Fibroblast of the conjunctiva (primary cell): ENCODE data around the gene RECK.
"Not testable (repeated sequence)": the region's sequence is repeated elsewhere in the genome, so short reads cannot be mapped to it uniquely, and the experiment has no call there.

ENCODE experiments used
- DNase-seq: peaks from one replicate; pipeline ENCODE4 v3.0.0-alpha.2; 2010; ENCODE audit warnings: low read depth

Gene RECK

GRCh38 chr9:36036780-36037548 is at the start of gene RECK:
Gene RECK (plus strand): TSS chr9:36036913. CDS start chr9:36036999, 86 bp downstream.
- DNase-seq, result peak; percentile 79

GRCh38 chr9:35990155-35990554 is 46.6 kb upstream of the RECK start:
- no peak for DNase-seq

GRCh38 chr9:35993136-35993535 is 43.6 kb upstream of the RECK start:
- DNase-seq, result not testable (repeated sequence)

GRCh38 chr9:35993976-35994720 is 42.6 kb upstream of the RECK start:
- no peak for DNase-seq

GRCh38 chr9:35994959-35995358 is 41.8 kb upstream of the RECK start:
- no peak for DNase-seq

- DNase-seq, result no peak
Observed at GRCh38 chr9:35996358-35996970, 40.2 kb upstream of the RECK start.

GRCh38 chr9:35997016-35997415 is 39.7 kb upstream of the RECK start:
- DNase-seq, result not testable (repeated sequence)

GRCh38 chr9:35998333-35998732 is 38.4 kb upstream of the RECK start:
- no peak for DNase-seq

- DNase-seq, result no peak
Observed at GRCh38 chr9:36005891-36006290, 30.8 kb upstream of the RECK start.

- DNase-seq, result no peak
Observed at GRCh38 chr9:36006549-36007315, 30.0 kb upstream of the RECK start.

GRCh38 chr9:36007316-36007708 is 29.4 kb upstream of the RECK start:
- no peak for DNase-seq

GRCh38 chr9:36007852-36008251 is 28.9 kb upstream of the RECK start:
- DNase-seq, result no peak

GRCh38 chr9:36008774-36009300 is 27.9 kb upstream of the RECK start:
- peak; percentile 53 for DNase-seq

- no peak for DNase-seq
Observed at GRCh38 chr9:36011379-36011778, 25.3 kb upstream of the RECK start.

- no peak for DNase-seq
Observed at GRCh38 chr9:36017278-36017677, 19.4 kb upstream of the RECK start.

- no peak for DNase-seq
Observed at GRCh38 chr9:36018129-36018528, 18.6 kb upstream of the RECK start.

GRCh38 chr9:36018891-36019720 is 17.6 kb upstream of the RECK start:
- DNase-seq, result no peak

GRCh38 chr9:36021968-36022367 is 14.7 kb upstream of the RECK start:
- DNase-seq, result no peak

- DNase-seq, result peak; percentile 62
Observed at GRCh38 chr9:36023260-36024048, 13.3 kb upstream of the RECK start.

- no peak for DNase-seq
Observed at GRCh38 chr9:36025746-36026145, 11.0 kb upstream of the RECK start.
